ENCODE data around the gene CRYGD. TPM values are rescaled to one million over a fixed set of nuclear protein-coding genes. Genes with fewer than 3 reads are reported as not detected.

CRYGD gene
- polyA plus RNA-seq, 1 experiment, result not detected

- DNase-seq (ENCODE audit: low read depth, low spot score), result no peak
- no peak for TF ChIP-seq CTCF (IDR thresholded peaks at IDR 0.05; ENCODE audit: low read depth, low read length)
- CTCF ChIA-PET, result interaction anchor here (1.1 kb wide), 1 partner anchor 22 kb away, joined by 11 read pairs; no protein-coding TSS in a partner anchor
- POLR2A ChIA-PET, result no interaction called here
- no peak overlapping the region for H3K27ac ChIP-seq (ENCODE audit: low read depth, low read length)
- H3K9me3 ChIP-seq (ENCODE audit: control insufficient read depth, insufficient read depth, low read length), result no peaks in the 10 kb centered on the region
- no peak overlapping the region for H3K4me3 ChIP-seq (ENCODE audit: low read depth, low read length)
- H3K27me3 ChIP-seq (ENCODE audit: control insufficient read depth, insufficient read depth, low read length), result peaks cover 5% of the 10 kb centered on the region
These were observed 28.8 kb upstream of the CRYGD start for GRCh38 chr2:208153156-208153555.

DNA sequence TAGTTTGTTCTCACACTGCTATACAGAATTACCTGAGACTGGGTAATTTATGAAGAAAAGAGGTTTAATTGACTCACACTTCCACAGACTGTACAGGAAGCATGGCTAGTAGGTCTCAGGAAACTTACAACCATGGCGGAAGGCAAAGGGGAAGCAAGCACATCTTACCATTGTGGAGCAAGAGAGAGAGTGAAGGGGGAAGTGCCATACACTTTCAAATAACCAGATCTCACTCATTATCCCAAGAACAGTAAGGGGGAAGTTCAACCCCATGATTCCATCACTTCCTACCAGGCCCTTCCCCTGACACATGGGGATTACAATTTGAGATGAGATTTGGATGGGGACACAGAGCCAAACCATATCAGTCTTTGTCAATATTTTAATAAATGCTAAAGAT is 26.6 kb upstream of the CRYGD start:
- DNase-seq (ENCODE audit: low read depth, low spot score), result no peak
- H3K27ac ChIP-seq (ENCODE audit: low read depth, low read length), result no peak overlapping the region
- H3K4me3 ChIP-seq (ENCODE audit: low read depth, low read length), result no peak overlapping the region
- CTCF ChIA-PET, result no interaction called here
- POLR2A ChIA-PET, result no interaction called here
- no peak for TF ChIP-seq CTCF (IDR thresholded peaks at IDR 0.05; ENCODE audit: low read depth, low read length)
- no peaks in the 10 kb centered on the region for H3K9me3 ChIP-seq (ENCODE audit: control insufficient read depth, insufficient read depth, low read length)
- peaks cover 5% of the 10 kb centered on the region for H3K27me3 ChIP-seq (ENCODE audit: control insufficient read depth, insufficient read depth, low read length)

DNA sequence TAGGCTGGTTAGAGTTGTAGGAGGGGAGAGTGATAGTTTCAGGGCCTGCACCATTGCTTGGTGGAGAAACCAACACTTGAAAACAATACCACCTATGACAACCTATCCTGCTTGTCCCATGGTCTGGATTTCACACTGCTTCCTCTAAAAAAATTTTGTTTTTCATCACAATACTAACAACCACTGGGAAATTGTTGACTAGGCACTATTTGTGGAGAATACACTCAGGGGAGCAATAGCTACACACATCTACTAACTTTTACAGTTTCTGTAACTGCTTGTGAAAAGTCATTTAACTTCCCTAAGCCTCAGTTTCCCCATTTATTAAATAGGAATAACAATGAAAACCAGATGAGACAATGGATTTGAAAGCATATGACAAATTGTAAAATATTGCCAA is 25.8 kb upstream of the CRYGD start:
- ChIA-PET CTCF (interaction anchor here (0.6 to 1.5 kb wide), 2 partner anchors 25 to 109 kb away, joined by 3 to 6 read pairs; no protein-coding TSS in a partner anchor), POLR2A (no interaction called here)
- Histone ChIP-seq H3K27ac (ENCODE audit: low read depth, low read length) (no peak overlapping the region), H3K9me3 (ENCODE audit: control insufficient read depth, insufficient read depth, low read length) (no peaks in the 10 kb centered on the region), H3K27me3 (ENCODE audit: control insufficient read depth, insufficient read depth, low read length) (peaks cover 5% of the 10 kb centered on the region), H3K4me3 (ENCODE audit: low read depth, low read length) (no peak overlapping the region)
- TF ChIP-seq CTCF (IDR thresholded peaks at IDR 0.05; ENCODE audit: low read depth, low read length), result no peak
- no peak for DNase-seq (ENCODE audit: low read depth, low spot score)

DNA sequence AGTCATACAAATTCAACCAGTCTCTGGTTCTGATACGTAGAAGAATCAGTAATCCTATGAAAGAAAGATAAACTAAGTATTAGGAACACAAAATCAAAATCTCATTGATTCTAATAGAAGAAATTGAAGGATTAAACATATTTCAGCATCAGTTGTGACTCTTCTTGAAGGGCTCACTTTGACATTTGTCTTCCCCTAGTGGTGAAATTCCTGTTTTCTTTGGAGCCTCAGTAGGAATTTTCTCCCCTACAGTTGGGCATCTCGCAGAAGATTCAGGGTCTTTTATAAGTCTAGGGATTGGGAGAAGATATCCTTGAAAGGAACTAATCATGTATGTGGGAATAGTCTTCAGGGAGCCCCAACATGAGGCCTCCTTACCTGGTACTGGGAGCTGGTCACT is 24.5 kb upstream of the CRYGD start:
- Histone ChIP-seq H3K9me3 (ENCODE audit: control insufficient read depth, insufficient read depth, low read length) (no peaks in the 10 kb centered on the region), H3K27me3 (ENCODE audit: control insufficient read depth, insufficient read depth, low read length) (peaks cover 3% of the 10 kb centered on the region), H3K27ac (ENCODE audit: low read depth, low read length) (no peak overlapping the region), H3K4me3 (ENCODE audit: low read depth, low read length) (no peak overlapping the region)
- no peak for DNase-seq (ENCODE audit: low read depth, low spot score)
- no peak; the same call in 1 of the 2 replicates for TF ChIP-seq CTCF (IDR thresholded peaks at IDR 0.05; ENCODE audit: low read depth, low read length)
- ChIA-PET POLR2A (no interaction called here), CTCF (interaction anchor here (1.5 to 2.1 kb wide), 2 partner anchors 26 to 27 kb away, joined by 6 to 11 read pairs; no protein-coding TSS in a partner anchor)

DNA sequence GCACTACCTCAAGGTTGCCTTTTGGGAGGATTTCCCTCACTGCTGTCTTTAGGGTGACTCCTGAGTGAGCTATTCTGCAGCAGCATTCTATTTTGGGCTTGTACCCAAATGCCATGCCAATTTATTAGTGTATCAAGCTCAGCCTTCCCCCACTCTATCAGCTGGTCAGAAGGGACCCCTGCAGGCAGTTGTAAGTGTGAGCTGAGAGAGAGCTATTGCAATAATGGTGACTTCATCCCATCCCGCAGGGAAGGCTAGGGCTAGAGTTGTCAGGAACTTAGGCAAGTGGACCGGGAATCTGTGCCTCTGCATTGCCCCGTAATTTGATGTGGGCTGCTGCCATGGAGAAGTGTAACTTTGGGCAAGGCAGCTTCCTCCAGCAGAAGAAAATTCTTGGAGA is 23.4 kb upstream of the CRYGD start:
- H3K9me3 ChIP-seq (ENCODE audit: control insufficient read depth, insufficient read depth, low read length), result no peaks in the 10 kb centered on the region
- ChIA-PET CTCF (interaction anchor here (0.5 to 2.1 kb wide), 2 partner anchors 28 to 41 kb away, joined by 4 to 11 read pairs; no protein-coding TSS in a partner anchor), POLR2A (no interaction called here)
- DNase-seq (ENCODE audit: low read depth, low spot score), result no peak
- H3K4me3 ChIP-seq (ENCODE audit: low read depth, low read length), result no peak overlapping the region
- H3K27me3 ChIP-seq (ENCODE audit: control insufficient read depth, insufficient read depth, low read length), result peaks cover 3% of the 10 kb centered on the region
- H3K27ac ChIP-seq (ENCODE audit: low read depth, low read length), result no peak overlapping the region
- TF ChIP-seq CTCF (IDR thresholded peaks at IDR 0.05; ENCODE audit: low read depth, low read length), result no peak

Data from AG04450 (cell line).